Measurements from ENCODE around the gene CELF1.

DNA sequence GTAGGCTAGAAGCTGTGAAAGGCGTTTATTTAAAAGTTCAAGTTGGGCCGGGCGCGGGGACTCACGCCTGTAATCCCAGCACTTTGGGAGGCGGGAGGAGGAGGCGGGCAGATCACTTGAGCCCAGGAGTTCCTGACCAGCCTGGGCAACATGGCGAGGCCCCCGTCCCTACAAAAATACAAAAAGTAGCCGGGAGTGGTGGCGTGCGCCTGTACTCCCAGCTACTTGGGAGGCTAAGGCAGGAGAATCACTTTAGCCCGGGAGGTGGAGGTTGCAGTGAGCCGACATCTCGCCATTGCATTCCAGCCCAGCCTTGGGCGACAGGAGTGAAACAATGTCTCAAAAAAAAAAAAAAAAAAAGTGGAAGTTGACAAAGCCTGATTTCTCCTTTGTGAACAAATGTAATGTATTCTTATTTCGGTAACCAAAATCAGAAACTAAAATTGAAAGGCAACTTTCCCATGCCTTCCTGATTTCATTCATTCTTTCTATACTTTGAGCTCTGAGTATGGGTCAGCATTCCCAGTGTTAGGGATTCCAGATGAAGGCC lies 13.3 kb upstream of the CELF1 start:
- TF ChIP-seq NFIC (IDR thresholded peaks at IDR 0.05; ENCODE audit: low read depth, low read length) (no peak), STAT3 (IDR thresholded peaks at IDR 0.05; ENCODE audit: low read depth, low read length) (no peak), EZH2 (IDR thresholded peaks at IDR 0.05; ENCODE audit: borderline replicate concordance, control insufficient read depth, low read depth, low read length) (no peak), ZSCAN29 (IDR thresholded peaks at IDR 0.05) (no peak), SUZ12 (IDR thresholded peaks at IDR 0.05; ENCODE audit: unreplicated experiment) (no peak), TCF12 (IDR thresholded peaks at IDR 0.05; ENCODE audit: low read depth, low read length) (no peak)
- TF ChIP-seq, protein P1, sequence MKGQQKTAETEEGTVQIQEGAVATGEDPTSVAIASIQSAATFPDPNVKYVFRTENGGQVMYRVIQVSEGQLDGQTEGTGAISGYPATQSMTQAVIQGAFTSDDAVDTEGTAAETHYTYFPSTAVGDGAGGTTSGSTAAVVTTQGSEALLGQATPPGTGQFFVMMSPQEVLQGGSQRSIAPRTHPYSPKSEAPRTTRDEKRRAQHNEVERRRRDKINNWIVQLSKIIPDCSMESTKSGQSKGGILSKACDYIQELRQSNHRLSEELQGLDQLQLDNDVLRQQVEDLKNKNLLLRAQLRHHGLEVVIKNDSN (IDR thresholded peaks at IDR 0.05; ENCODE audit: borderline replicate concordance, extremely low read length, insufficient read depth, low read depth, low read length) = no peak
- TF ChIP-seq, protein P2, sequence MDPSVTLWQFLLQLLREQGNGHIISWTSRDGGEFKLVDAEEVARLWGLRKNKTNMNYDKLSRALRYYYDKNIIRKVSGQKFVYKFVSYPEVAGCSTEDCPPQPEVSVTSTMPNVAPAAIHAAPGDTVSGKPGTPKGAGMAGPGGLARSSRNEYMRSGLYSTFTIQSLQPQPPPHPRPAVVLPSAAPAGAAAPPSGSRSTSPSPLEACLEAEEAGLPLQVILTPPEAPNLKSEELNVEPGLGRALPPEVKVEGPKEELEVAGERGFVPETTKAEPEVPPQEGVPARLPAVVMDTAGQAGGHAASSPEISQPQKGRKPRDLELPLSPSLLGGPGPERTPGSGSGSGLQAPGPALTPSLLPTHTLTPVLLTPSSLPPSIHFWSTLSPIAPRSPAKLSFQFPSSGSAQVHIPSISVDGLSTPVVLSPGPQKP (IDR thresholded peaks at IDR 0.05; ENCODE audit: low read depth, low read length) = no peak
- TF ChIP-seq, protein P3, sequence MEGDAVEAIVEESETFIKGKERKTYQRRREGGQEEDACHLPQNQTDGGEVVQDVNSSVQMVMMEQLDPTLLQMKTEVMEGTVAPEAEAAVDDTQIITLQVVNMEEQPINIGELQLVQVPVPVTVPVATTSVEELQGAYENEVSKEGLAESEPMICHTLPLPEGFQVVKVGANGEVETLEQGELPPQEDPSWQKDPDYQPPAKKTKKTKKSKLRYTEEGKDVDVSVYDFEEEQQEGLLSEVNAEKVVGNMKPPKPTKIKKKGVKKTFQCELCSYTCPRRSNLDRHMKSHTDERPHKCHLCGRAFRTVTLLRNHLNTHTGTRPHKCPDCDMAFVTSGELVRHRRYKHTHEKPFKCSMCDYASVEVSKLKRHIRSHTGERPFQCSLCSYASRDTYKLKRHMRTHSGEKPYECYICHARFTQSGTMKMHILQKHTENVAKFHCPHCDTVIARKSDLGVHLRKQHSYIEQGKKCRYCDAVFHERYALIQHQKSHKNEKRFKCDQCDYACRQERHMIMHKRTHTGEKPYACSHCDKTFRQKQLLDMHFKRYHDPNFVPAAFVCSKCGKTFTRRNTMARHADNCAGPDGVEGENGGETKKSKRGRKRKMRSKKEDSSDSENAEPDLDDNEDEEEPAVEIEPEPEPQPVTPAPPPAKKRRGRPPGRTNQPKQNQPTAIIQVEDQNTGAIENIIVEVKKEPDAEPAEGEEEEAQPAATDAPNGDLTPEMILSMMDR (IDR thresholded peaks at IDR 0.05 in 2 of 3, conservative IDR thresholded peaks at IDR 0.05 in 1 of 3; ENCODE audit: control insufficient read depth in 2 of 3, extremely low read depth in 1 of 3, insufficient read depth in 1 of 3, low read depth in 3 of 3, low read length in 3 of 3) = no peak
- TF ChIP-seq, protein P4, sequence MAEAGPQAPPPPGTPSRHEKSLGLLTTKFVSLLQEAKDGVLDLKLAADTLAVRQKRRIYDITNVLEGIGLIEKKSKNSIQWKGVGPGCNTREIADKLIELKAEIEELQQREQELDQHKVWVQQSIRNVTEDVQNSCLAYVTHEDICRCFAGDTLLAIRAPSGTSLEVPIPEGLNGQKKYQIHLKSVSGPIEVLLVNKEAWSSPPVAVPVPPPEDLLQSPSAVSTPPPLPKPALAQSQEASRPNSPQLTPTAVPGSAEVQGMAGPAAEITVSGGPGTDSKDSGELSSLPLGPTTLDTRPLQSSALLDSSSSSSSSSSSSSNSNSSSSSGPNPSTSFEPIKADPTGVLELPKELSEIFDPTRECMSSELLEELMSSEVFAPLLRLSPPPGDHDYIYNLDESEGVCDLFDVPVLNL (IDR thresholded peaks at IDR 0.05; ENCODE audit: low read depth, low read length) = no peak
